ENCODE measurements around the gene RSKR.
"Not testable (repeated sequence)": the region's sequence is repeated elsewhere in the genome, so short reads cannot be mapped to it uniquely, and the experiment has no call there.

The RSKR gene

DNA sequence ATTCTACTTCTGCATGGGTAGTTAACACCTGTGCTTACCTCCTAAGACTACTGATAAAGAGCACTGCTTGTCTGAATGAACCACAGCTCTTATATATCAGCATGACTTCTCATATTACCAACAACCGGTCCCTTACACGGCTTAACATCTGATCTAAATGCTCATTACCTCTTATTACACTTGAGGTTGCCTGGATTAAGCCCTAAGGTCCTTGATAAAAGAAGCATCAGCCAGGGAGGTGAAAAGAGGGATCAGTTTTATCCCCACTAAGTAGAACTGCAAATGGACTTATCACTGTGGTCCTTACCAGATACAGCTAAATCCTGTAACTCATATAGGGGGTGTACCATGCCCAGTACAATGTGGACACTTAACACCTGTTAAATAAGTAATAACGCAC is 8.2 kb upstream of the RSKR start:
- DNase-seq (ENCODE audit: low spot score) = no peak

DNA sequence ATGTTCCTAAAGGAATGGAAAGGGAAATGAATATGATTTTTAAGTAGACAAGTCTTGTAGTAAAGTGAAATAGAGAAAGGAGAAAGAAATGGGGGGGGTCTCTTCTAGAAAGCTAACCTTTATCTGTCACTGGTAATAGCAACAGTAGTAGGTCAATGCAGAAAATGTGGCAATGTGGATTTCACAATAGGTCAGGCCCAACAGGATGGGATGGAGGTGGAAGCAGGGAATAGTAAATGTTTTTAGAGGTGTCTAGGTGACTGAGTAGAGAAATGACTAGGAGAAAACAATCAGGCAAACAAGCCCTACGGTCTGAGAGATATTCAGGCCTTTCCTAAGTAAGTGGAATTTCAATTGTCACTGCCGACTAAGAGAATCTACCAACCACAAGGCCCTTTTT is 6.0 kb upstream of the RSKR start:
- no peak for DNase-seq (ENCODE audit: low spot score)

DNA sequence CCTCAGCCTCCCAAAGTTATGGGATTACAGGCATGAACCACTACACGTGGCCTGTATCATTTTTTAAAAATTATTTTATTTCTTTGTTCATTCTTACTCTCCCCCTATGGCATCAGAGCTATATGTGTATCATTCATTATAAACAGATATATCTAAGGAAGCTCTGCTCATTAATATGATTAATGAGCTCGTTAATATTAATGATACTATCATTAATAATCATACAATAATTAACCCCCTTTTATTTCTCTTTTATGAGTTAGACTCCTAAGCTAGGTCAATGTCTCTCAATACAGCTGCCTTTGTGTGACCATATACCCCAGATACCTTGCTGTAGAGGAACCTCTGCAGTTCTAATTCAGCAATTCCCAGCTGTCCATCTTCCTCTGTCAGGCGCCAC is 4.5 kb upstream of the RSKR start:
- DNase-seq (ENCODE audit: low spot score) = no peak

DNA sequence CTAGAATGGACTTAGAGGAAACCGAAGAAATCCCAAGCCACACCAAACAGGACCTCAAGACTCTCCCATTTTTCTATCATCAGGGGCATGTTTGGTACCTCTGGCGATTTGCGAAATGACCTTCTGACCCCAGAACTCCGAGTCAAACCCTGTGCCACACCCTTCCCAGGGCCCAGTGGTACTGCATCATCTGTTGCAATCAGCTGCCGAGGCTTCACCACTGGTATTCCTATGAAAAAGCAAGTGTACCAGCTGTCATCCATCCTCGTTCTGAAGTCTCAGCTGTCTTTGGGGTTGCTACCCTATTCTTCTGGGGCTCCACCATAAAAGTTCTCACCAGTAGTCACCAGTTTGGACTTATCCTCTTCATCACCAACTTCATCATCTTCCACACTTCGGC is 2.3 kb upstream of the RSKR start:
- DNase-seq (ENCODE audit: low spot score) = no peak

DNA sequence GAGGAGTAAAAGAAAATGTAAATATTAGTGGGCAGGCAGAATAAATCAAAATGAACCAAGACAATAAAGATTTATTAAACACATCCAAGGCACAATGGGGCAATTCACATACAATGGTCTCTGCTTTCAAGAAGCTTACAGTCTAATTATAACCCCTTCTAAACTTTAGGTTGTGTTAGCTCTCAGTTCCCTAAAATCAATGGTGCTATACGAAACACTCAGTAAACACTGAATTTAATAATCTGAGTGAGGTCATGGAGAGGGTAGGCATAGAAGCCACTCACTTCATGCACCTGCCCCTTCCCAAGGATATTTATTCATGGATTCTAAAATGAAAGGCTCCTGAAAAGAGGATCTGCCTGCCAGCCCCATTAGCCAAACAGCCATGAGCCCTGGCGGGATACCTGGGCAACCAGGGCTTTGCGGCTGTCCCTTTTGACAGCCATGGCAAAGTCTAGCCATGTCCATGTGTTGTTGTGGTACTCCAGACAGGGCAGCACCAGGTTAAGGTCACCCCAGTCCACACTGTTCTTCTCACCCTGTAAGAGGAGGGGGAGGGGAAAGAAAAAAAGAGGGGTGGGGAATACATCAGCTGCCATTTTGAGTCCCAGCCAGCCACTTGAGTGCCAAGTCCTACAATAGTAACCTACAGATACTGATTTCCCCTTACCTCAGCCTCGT is 1.4 kb upstream of the RSKR start:
- no peak for DNase-seq (ENCODE audit: low spot score)

DNA sequence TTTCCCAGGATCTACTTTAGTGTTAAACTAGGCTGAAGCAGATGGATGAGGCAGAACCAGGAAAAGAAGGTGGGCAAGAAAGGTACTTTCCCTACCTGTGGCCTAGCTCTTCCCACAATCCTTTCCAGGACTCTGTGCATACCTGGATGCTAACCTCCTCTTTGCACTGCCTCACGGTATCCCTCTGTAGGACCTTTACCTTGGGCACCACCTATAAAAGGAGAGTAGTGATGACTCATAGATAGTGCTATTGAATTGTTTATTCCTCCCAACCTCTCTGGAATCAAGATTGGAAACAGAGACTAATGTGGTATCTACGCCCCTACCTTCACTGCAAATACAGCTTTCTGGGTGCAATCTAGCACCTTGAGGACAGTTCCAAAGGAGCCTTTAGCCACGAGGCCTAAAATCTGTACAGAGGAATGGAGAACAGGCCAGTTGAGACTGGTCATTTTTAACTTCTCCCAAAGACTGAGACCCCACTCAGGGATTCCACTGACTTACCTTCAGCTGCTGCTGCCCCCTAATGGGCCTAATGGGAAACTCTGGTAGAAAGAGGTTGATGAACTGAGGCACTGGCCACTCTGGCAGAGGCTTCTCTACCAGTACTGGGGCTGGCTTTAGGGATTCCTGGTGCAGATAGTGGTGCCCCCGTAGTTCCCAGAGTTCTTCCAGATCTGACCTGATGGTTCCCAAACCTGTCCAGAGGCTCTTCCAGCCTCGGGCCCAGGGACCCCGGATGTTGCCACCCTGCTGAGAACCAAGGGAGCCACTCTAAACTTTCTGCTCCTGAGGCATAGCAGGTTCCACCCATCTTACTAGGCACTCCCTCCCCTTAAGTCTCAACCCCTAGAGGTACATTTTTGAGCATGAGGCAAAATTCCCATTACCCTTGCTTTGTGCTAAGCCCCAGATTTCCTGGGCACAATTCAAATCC is 781 bp downstream of the RSKR start:
- peak; percentile 44 for DNase-seq (ENCODE audit: low spot score)

DNA sequence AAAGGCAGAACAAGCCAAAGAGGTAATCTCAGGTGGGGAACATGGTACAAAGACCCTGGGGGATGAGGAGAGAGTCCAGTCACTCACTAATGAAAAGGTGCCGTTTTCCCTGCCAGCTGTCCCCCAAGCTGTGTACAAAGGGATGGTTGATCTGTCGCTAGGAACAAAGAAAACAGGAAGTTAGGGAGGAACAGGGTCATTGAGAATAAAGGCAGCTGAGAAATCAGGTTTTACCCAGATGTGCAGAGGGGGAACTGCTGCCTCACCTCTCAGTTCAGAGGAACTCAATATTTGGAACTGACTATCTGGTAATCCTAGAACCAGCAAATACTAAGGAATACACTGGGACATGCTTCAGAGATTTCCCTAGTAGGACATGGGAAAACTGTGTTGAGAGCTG is 1.5 kb downstream of the RSKR start:
- DNase-seq (ENCODE audit: low spot score) = no peak

DNA sequence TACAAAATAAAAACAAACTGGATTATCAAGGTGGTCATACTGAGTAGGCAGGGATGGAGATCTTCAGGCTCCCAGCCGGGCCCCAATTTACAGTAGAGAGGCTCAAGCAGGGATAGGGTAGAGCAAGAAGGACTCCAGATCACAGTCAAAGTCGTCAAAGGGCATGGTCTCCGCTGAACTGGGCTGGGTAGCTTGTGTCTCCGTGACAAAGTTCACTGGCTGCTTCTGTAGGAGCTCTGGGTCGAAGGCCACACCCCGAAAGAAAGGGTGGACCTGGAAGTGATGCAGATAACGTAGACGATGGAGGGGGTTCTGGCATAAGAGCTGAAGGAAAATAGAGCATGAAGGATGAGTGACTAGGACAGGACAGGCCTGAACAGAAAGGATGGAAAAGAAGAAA is 3.6 kb downstream of the RSKR start:
- DNase-seq (ENCODE audit: low spot score) = no peak

DNA sequence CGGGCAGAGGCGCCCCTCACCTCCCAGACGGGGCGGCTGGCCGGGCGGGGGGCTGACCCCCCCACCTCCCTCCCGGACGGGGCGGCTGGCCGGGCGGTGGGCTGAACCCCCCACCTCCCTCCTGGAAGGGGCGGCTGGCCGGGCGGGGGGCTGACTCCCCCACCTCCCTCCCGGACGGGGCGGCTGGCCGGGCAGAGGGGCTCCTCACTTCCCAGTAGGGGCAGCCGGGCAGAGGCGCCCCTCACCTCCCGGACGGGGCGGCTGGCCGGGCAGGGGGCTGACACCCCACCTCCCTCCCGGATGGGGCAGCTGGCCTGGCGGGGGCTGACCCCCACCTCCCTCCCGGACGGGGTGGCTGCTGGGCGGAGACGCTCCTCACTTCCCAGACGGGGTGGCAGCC is 10.0 kb downstream of the RSKR start:
- DNase-seq (ENCODE audit: low spot score) = not testable (repeated sequence)

DNA sequence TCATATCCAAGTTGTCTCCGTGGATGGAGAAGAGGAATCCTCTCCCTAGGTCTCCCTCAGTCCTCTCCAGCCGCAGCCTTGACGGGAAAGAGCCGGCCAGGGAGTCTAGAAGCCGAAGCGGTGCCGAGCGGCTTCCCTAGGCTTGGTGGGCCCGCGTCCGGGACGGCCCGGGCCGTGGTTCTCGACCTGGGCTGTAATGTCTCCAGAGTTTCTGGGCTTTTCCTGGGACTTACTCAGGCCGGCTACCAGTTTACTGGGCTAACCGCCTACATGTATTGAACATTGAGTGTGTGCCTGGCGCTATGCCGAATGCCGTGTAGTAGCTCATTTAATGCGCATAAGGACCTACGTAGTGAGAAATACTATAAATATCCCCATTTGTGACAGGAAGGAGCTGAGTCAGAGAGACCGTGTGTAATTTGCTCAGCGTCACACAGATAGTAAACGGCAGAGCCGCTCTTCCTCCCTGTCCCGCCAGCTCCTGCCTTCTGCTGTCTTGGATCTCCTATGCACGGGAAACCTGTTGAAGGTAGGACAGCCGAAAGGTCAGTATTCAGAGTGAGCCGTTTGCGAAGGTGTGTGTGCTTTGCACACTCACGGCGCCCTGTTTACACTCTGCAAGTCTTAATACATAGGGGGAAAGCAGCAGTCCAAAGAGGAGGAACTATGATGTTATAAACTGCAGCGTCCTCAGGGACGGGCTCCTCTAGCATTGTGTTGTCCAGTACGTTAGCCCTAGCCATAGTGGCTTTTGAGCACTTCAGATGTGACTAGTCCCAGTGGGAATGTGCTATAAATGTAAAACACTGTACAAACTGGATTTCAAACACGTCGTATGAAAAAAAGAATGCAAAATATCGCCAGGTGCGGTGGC is 14.4 kb downstream of the RSKR start:
- peak; percentile 82 for DNase-seq (ENCODE audit: low spot score)

DNA sequence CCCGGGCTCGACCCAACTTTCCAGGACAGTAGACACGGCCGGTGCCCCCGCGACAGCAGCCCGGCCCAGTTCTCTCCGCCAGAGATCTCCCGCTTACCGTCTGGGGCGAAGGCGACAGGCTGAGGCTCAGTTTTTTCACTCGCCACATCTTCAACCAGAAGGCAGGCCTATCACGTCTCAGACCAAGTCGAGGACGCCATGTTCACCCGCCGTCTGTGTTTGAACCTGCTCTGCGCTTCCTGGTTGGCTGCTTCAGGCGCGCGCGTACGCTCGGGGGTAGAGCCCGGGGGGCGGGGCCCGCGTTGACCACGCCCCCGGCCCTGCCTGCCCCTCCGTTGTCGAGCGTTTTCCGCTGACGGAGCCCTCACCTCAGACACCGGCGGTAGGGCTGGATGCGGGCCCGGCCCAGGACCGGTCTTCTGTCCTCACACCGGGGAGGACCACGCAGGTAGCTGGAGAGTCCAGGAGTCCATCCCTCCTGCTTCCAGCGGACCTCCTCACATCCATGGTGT is 15.1 kb downstream of the RSKR start, which contains the start of gene SPAG5:
SPAG5 (minus strand) TSS at position 227 of the 512 bp plus-strand sequence; CDS start at position 148, 79 bp downstream.
- peak; percentile 98 for DNase-seq (ENCODE audit: low spot score)

DNA sequence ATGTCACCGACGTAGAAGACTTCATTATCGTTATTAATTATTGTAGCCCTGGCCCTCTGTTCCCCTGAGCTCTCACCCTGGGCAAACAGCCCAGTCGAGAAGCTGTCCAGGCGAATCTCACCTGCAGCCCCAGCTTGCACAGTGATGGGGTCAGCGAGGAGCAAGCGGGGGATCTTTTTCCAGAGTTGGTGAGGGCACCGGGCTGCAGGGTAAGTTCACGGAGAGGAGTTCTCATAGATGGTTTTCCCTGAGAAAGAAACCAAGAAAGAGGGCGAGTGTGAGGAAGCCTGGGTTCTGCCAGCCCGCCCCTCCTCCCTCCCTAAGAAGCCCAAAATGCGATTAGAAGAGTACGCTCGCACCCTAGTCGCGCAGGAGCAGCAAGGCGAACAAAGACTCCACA is 15.6 kb downstream of the RSKR start:
- DNase-seq (ENCODE audit: low spot score) = no peak

DNA sequence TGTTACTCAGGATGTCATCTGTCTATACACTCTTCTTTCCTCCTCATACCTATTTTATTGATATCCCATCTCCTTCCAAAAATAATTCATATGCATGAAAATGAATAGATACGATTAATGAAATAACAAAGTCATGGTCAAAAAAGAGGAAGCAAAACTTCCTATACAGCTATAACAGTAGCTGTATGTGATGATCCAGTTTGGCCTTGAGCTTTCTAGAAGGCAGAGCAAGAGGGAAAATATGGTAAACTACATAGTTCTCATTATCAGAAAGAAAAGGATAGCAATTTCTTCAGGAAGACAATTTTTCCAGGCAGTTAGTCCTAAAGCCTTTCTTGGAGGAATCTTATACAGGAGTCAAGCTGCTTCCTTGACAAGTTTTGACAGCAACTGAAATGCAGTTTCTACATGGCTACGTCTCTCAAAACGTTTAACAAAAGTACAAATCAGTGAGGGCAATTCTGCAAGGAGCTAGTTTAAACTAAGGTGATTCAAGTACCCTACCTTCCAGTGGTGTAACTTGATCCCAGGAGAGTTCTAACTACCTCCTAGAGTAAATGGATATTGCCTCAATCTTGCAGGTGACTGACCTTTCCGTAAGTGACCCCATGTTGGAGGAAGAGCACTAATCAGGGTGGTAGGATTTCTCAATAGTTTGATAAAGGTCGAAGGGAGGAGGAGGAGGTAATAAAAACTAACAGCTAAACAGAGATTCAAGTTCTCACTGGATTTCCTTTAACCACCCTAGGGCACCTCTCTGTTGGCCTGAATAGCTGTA is 16.2 kb downstream of the RSKR start:
- no peak for DNase-seq (ENCODE audit: low spot score)

DNA sequence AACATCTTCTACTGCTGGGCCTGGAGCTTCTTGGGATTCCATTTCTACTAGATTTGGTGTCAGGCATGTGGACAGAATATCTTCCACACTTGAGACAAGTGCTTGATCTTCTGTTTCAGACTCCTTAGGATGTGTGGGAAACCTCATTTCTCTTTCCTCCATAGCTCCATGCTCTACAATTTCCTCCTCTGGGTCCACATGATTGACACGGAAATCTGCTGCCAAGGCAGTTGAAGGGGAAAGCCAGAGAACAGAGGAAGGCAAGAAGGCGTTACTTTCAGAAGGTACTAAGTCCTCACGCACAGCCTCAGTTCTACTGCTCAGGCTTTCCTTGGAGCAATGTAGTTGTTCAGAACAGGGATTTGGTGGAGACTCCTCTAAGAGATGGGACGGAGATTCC is 21.7 kb downstream of the RSKR start:
- DNase-seq (ENCODE audit: low spot score) = no peak

DNA sequence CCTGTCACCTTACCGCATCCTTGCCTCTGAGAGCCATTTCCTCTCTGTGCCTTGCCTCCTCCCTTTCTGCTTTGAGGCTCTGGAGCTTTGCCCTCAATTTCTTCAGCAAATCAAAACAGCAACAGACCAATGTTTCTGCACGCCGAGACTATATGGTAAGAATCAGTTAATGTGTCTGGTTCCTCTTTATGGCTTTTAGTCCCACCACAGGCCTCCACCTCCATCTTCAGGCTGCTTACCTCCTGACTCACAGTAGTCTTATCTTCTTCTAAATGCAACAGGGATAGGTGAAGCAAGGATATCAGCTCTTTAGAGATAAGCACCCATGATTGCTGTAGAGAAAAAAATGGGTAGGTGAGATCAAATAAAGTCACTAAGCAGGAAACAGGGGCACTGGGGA is 28.1 kb downstream of the RSKR start:
- DNase-seq (ENCODE audit: low spot score) = no peak

DNA sequence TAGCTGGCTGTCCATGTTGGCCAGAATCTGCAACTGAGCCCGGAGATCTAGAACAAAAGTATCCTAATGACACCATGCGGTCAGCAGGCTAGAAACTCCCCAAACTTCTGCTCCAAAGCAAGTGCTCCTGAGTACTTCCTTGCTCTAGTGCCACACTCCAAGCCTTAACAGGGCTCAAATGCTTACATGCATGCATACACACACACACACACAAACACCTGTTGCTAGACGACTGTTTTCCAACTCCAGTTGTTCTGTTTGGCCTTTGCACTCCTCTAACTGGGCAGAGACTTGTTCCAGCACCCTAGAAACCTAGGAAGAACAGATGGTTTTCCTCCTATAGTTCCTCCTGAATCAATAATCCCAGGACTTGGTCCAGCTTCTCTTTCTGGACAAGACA is 29.6 kb downstream of the RSKR start:
- DNase-seq (ENCODE audit: low spot score) = no peak

DNA sequence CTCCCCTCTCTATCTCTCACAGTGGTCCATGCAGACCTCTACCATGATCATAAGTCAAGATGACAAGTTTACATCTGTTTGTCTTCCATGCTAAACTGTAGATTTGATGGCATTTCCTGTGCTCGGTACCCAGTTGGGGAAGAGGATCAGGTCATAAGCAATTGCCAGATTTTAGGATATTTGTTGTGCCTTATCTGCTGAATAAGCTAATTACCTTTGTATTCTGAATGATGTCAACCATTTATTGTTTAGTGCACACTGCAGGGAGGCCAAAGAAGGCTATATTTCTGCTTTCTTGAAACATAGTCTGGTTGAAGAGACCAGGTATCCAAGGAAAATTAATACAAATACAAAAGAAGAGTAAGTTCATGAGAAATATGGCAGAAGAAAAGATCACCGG is 31.5 kb downstream of the RSKR start:
- DNase-seq (ENCODE audit: low spot score) = no peak

DNA sequence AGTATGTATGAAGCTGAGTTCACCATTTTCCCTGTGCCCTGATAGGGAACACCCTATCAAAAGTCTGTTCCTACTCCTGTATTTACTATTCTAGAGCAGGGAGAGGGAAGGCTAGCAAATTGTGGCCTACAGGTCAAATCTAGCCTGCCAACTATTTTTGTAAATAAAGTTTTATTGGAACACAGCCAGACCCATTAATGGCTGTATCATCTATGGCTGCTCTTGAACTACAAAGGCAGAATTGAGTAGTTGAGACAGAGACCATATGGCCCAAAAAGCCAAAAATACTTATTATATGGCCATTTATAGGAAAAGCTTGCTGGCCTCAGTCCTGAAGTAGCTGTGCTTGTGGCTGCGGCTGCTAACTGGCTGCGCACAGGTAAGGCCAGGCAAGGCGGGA is 33.0 kb downstream of the RSKR start:
- DNase-seq (ENCODE audit: low spot score) = no peak

DNA sequence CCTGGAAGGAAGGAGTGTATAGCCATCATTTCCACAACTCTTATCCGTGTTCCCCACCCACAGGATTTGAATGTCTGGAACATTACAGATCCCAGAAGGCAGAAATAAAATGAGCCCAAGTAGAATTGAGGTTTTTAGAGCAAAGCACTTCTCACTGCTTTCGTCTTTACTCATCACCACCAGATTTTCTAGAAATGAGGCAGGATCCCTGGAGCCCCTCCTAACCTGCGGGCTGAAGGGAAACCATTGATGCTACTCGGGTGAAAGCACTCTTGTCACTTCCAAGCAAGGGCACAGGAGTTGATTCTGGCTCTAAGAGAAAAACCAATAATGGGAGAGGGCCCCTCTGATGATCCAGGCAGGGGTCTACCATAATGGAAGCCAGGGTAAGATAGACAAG is 34.5 kb downstream of the RSKR start:
- DNase-seq (ENCODE audit: low spot score) = no peak

DNA sequence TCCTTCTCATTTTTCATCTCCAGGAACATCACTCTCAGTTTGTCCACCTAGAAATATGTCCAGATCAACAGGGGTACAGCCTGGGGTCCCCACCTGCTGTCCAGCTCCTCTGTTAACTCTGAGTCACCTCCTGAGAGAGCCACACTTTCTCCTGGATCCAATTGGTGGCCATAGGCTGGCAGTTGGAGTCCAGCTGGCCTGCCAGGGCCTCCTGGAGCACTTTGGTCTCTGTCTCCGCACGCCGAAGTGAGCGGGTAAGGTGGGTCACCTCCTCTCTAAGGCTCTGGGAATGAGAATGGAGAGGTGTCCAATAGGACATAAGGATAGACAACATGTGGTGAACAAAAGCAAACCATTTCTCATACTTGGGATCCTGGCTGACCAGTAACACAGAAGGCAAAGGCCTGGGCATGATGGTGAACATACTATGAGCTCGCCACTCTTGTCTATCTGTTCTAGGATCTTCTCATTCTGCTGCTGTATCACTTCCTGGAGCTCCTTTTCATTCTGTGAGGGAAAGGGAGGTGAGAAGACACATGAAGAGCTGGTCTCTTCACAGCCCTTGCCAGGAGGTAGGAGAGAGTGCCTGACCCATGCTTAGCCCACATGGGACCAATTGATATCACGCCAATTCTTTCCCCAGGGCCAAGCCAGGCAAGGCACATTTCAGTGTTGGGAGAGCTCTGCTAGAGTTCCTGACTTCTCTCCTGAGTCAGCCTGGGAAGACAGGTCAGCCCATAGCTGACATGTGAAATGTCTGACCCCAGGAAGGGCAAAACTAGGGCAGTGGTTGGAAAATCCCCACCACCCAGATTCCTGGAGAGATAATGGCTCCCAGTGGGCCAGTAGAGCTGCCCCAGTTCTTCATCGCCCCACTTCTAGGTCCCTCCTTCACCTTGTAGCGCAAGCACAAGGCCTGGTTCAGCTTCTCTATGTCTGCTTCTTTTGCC is 35.5 kb downstream of the RSKR start:
- DNase-seq (ENCODE audit: low spot score) = no peak
